HCT116 (cell line): ENCODE measurements around the gene NTSR1.

ENCODE experiments used
- EZH2 ChIP-seq: fragments of 200-600 bp; sonication (generic); IDR thresholded peaks from 2 replicates; pipeline ENCODE4 v1.6.1; 2017; ENCODE audit warnings: antibody characterized with exemption, mixed run types
- TF ChIP-seq, protein P1 (sequence below), 3 experiments: fragments of 200-600 bp in 1 of 3; sonication (generic) in 1 of 3; IDR thresholded peaks in 2 of 3; conservative IDR thresholded peaks in 1 of 3; 2 replicates each; pipeline ENCODE4 v1.5.1; 2012 to 2017; ENCODE audit warnings: low read depth in 2 of 3, low read length in 2 of 3, antibody characterized with exemption in 1 of 3, borderline replicate concordance in 1 of 3, control low read depth in 1 of 3, mild to moderate bottlenecking in 1 of 3, mixed read lengths in 1 of 3, mixed run types in 1 of 3, moderate library complexity in 1 of 3; ENCODE audit not compliant: insufficient read depth in 1 of 3
- TF ChIP-seq, protein P2 (sequence below): IDR thresholded peaks from 2 replicates; pipeline ENCODE4 v1.6.1; 2012; ENCODE audit warnings: low read depth

DNA sequence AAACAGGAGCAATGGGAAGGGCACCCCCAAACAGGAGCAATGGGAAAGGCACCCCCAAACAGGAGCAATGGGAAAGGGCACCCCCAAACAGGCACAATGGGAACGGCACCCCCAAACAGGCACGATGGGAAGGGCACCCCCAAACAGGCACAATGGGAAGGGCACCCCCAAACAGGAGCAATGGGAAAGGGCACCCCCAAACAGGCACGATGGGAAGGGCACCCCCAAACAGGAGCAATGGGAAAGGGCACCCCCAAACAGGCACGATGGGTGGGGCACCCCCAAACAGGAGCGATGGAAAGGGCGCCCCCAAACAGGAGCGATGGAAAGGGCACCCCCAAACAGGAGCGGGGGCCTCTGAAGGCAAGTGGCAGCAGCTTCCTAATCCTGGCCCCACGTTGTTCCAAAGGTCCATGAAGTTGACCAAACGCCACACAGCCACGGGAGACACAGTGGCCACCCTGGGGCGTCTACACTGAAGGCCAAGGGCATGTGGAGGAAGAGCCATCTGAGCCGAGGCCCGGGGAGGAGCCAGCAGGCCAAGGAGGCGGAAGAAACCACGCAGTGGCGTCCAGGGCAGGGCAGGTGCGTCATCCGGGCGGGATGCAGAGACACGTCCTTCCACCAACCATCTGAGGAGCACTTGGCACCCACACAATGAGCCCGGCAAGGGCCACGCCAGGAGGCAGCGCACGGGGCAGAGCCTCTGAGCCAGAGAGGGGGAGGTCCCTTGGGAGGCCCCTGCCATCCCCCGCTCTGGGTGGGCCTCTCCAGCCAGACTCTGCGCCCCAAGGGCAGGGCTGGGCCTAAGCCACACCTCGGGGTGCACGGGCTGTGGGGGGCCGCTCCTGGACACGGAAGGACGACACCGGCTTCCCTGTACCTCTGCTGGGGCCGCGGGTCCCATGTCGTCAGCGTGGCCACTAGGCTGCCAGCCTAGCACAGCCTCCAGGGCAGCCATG, 21.5 kb upstream of the NTSR1 start:
- TF ChIP-seq, protein P1, sequence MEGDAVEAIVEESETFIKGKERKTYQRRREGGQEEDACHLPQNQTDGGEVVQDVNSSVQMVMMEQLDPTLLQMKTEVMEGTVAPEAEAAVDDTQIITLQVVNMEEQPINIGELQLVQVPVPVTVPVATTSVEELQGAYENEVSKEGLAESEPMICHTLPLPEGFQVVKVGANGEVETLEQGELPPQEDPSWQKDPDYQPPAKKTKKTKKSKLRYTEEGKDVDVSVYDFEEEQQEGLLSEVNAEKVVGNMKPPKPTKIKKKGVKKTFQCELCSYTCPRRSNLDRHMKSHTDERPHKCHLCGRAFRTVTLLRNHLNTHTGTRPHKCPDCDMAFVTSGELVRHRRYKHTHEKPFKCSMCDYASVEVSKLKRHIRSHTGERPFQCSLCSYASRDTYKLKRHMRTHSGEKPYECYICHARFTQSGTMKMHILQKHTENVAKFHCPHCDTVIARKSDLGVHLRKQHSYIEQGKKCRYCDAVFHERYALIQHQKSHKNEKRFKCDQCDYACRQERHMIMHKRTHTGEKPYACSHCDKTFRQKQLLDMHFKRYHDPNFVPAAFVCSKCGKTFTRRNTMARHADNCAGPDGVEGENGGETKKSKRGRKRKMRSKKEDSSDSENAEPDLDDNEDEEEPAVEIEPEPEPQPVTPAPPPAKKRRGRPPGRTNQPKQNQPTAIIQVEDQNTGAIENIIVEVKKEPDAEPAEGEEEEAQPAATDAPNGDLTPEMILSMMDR (IDR thresholded peaks at IDR 0.05 in 2 of 3, conservative IDR thresholded peaks at IDR 0.05 in 1 of 3; ENCODE audit: borderline replicate concordance in 1 of 3, insufficient read depth in 1 of 3, low read depth in 2 of 3, low read length in 2 of 3) = no peak
- TF ChIP-seq, protein P2, sequence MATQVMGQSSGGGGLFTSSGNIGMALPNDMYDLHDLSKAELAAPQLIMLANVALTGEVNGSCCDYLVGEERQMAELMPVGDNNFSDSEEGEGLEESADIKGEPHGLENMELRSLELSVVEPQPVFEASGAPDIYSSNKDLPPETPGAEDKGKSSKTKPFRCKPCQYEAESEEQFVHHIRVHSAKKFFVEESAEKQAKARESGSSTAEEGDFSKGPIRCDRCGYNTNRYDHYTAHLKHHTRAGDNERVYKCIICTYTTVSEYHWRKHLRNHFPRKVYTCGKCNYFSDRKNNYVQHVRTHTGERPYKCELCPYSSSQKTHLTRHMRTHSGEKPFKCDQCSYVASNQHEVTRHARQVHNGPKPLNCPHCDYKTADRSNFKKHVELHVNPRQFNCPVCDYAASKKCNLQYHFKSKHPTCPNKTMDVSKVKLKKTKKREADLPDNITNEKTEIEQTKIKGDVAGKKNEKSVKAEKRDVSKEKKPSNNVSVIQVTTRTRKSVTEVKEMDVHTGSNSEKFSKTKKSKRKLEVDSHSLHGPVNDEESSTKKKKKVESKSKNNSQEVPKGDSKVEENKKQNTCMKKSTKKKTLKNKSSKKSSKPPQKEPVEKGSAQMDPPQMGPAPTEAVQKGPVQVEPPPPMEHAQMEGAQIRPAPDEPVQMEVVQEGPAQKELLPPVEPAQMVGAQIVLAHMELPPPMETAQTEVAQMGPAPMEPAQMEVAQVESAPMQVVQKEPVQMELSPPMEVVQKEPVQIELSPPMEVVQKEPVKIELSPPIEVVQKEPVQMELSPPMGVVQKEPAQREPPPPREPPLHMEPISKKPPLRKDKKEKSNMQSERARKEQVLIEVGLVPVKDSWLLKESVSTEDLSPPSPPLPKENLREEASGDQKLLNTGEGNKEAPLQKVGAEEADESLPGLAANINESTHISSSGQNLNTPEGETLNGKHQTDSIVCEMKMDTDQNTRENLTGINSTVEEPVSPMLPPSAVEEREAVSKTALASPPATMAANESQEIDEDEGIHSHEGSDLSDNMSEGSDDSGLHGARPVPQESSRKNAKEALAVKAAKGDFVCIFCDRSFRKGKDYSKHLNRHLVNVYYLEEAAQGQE = no peak
- TF ChIP-seq EZH2 = no peak
